Amygdala (tissue), 56 donors: ENCODE results near the gene DPM3.
"Not testable (repeated sequence)": the region's sequence is repeated elsewhere in the genome, so short reads cannot be mapped to it uniquely, and the experiment has no call there.

Experiments
- DNase-seq, 56 donors: peaks; one replicate each; lab custom pipeline; 2025; lab: John Stamatoyannopoulos, UW

Gene DPM3

DNA sequence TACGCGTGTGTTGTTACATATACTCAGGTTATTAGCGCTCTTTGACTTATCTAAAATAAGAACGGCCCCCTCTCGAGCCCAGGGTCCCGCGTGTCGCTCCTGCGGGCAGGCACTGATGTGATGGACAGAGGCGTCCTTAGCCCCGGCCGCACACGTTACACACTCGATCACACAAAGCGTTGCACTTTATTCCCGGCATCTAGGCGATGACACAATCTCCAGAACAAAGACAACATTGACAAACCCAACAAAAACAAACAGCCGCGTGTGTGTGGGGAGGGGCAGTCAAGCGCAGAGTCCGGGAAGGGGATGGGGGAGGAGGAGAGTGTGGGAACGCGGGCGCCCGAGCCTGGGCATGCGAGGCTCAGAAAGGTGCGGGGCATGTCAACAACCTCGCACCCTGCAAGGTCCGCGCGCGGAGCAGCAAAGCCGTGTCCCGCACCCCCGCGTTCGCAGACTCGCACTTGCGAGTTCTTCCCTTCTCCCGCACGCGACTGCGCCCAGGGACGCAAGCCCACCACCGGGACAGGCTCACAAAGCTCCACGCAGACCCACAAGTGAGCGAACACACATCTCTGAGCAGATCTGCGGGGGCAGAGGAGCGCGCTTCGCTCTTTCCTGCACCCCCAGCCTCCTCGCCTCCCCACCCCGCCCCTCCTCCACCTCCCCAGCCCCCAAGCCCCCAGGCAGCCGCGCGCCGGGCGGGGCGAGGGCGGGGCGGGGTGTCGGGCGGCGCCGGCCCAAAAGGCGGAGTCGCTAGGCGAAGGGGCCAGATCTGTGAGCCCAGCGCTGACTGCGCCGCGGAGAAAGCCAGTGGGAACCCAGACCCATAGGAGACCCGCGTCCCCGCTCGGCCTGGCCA lies 13.0 kb downstream of the DPM3 start, which contains the start of gene EFNA1:
Gene EFNA1 (plus strand): TSS at position 772 of the 862 bp plus-strand sequence. CDS start 102 bp downstream, outside the sequence.
- DNase-seq: peak in 55 of 56 donors; percentile 51 to 94 (median 84)

DNA sequence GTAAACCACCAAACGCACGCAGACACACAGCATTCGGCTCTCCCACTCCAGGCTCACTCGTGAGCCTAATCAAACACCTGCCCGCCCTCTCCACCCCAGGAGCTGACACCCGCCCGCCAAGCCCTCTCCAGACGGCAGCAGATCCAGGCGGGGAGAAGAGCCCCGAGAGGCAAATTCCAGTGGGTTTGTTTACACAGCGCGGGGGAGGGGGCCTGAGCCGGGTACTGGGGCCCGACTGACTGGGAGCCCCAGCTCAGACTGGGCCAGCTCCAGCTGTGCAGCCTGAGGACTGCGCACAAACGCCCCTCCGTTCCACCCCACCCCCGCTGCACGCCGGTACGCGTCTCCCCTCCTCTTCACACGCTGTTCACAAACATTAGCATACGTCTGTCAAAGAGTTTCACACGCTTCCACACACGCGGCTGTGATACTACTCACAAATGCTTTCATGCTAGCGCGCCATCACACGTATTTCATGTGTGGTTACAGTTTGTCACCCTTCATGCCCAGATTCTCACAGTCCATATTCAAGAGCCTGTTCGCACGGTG lies 13.7 kb downstream of the DPM3 start:
- DNase-seq: peak in 48 of 56 donors; percentile 22 to 85 (median 64)

DNA sequence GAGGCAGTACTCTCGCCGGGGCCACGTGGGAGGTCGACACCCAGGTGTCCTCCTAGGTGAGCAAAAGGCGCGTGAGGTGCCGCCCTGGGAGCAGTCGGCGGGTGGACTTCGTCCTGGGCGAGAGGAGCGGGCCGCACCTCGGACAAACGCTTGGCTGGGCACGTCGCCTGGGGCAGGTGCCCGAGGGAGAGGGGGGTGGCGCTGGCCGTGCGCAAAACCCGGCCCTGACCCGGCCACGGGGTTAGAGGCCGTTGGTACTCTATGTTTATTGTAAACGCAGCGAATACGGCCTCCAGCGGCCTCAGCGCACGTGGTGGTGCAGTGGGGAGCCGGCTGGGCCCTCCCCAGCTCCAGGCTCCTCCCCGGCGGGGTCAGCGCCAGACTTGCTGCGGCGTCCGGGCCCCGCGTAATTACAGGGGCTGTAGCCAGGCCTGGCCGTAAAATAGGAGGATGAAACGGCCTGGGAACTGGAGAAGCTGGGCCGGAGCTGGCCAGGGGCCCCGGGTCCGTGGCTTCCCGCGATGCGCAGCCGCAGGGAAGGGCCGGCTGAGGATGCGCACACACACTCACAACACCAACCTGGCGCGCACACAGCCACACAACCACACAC lies 14.3 kb downstream of the DPM3 start:
- DNase-seq: peak in 55 of 56 donors; percentile 30 to 90 (median 68)

GRCh38 chr1:155125511-155125945 lies 14.8 kb downstream of the DPM3 start:
- peak in 3 of 56 donors; percentile 6 to 25 (median 11) for DNase-seq

DNA sequence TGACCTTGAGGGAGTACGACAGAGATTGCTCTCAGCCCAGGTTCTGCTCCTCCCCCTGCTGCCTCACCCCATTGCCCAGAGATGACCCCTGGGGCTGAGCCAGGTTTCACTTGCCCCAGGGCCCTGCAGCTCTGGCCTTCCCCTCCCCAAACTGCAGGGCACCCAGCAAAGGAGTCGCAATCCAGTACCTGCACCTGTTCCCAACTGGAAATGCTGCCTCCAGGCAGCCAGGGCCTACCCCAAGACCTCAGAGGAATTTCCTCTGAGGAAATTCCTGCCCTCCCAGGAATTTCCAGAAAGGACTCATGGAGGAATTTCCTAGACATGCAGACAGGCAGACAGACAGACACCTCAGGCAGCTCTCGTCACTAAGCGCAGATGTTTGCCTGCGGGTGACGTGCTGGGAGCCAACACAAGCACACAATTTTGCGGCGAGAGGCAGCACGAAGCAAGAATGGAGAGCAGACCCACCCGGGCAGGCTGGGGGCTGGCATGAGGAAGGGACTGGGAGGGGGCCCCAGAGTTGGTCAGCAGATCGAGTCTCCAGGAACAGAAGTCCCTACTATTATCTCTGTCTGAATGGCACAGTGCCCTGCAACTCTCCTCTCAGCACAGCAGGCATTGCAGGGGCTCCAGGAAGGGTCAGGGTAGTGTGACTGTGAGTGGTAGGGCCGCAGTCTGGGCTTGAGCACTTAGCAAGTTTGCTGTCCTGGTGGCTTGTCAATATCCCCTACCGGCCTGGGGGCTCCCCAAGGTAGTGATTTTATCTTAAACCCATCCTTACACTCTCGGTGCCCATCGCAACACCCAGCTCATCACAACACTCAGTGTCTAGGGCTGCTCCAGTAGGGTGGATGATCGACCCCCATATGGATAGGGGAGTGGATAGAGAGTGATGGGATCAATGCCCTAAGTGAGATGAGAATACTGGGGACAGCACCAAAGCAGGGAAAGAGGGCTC lies 15.5 kb downstream of the DPM3 start:
- peak in 1 of 56 donors; percentile 29 for DNase-seq

DNA sequence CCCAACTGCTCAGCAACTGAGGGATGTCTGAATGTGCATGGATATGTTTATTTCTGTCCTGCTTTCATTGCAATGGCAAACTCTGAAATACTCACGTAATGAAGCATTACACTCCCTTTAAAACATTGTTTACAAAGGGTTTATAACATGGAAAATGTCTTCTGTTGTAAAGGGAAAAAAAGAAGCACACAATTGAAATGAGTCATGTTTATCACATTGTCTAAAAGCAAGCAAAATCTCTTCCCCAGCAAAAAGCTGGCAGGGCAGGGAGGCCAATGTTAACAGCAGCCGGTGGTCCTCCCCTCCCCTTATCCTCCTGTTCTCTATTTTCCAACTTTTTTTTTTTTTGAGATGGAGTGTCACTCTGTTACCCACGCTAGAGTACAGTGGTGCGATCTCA lies 16.5 kb downstream of the DPM3 start:
- no peak for DNase-seq

- DNase-seq: no peak
Measured at GRCh38 chr1:155122308-155122707, 18.0 kb downstream of the DPM3 start.

- DNase-seq: no peak
Measured at GRCh38 chr1:155121249-155121648, 19.1 kb downstream of the DPM3 start.

DNA sequence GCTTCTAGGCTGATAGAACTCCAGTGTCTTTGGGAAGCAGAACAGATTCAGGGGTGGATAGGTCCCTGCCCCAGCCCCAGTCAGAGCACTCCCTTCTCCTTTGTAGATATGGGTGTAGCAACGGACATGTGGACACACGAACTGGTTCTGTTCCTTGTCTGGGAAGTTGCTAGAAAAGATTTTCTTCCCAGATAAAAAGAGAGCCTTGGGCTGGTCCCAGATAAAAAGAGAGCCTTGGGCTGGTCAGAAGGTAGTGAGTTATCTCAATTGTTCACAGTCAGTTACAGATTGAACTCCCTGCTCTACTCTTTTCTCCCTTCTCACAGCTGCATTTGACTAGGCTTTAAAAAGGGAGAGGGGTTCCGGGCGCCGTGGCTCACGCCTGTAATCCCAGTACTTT lies 20.1 kb downstream of the DPM3 start:
- DNase-seq: no peak

DNA sequence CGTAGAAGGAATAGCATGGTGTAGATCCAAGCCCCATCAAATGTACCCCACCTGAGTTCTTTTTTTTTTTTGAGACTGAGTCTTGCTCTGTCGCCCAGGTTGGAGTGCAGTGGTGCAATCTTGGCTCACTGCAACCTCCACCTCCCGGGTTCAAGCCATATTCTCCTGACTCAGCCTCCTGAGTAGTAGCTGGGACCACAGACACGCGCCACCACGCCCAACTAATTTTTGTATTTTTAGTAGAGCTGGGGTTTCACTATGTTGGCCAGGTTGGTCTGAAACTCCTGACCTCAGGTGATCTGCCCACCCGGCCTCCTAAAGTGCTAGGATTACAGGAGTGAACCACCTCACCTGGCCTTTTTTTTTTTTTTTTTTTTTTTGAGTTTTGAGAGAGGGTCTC lies 22.2 kb downstream of the DPM3 start:
- not testable (repeated sequence) for DNase-seq

DNA sequence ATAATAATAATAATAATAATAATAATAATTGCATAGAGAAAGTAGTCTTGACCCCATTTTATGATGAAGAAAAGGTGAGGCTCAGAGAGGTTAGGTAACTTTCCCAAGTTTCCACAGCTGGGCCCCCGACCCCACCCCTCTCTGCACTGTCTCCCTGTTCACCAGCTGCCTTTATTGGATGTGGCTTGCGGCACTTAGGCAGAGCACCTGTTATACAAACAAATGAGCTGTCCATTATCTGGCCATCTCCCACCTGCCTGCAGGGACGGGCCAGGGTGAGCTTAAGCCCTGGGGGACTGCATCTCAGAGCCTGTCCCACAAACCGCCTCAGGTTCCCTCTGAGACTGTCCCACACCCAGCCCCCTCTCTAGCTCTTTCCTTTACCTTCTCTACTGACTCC lies 22.7 kb downstream of the DPM3 start:
- no peak for DNase-seq

DNA sequence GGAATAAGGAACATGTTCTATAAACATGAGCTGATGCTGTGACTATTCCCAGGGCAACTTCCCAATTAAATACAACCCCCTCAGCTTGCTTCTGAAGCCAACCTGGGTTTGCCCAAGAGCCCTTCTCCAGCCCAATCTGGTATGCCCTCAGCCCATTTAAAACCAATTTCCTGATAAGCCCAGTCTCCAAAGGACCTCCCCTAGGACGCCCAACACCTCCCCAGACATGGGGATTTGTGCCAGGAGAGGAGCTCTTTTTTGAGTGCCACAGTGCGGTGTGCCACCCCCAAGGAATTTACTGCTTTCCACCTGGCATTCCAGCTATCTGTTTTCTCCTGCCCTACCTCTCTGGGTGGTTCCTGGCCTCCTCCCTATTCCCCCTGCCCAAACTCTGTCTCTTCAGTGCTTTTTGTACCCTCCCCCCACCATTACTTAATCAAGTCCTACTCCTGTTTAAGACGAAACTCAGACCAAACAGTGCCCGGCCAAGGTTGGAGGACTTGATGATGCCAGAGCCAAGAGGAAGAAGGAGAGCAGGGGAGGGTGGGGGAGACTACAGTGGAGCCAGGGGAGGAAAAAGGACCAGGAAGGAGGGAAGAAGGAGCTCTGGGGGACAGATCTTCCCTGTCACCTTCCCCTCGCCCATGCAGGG lies 24.1 kb downstream of the DPM3 start:
- no peak for DNase-seq

GRCh38 chr1:155113450-155113980 lies 26.8 kb downstream of the DPM3 start:
- DNase-seq: no peak

GRCh38 chr1:155110826-155111225 lies 29.5 kb downstream of the DPM3 start:
- no peak for DNase-seq

DNA sequence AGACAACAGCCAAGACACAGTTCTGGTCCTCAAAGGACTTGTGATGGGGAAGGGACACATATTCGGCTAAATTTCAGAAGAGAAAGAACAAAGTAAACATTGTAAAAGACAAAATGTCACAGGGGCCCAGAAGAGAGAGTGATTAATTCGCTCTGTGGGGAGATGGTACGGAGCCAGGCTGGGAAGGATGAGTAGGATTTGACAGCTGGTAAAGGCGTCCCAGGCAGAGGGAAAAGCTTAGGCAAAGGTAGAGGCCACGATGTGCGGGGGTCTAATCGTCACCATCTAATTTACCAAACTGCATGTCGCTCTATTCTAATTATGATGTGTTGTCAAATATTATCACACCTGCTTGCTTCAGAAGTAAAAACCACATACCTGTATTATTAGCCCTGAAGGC lies 29.9 kb downstream of the DPM3 start:
- DNase-seq: no peak

GRCh38 chr1:155108296-155108695 lies 32.0 kb downstream of the DPM3 start:
- DNase-seq: no peak

DNA sequence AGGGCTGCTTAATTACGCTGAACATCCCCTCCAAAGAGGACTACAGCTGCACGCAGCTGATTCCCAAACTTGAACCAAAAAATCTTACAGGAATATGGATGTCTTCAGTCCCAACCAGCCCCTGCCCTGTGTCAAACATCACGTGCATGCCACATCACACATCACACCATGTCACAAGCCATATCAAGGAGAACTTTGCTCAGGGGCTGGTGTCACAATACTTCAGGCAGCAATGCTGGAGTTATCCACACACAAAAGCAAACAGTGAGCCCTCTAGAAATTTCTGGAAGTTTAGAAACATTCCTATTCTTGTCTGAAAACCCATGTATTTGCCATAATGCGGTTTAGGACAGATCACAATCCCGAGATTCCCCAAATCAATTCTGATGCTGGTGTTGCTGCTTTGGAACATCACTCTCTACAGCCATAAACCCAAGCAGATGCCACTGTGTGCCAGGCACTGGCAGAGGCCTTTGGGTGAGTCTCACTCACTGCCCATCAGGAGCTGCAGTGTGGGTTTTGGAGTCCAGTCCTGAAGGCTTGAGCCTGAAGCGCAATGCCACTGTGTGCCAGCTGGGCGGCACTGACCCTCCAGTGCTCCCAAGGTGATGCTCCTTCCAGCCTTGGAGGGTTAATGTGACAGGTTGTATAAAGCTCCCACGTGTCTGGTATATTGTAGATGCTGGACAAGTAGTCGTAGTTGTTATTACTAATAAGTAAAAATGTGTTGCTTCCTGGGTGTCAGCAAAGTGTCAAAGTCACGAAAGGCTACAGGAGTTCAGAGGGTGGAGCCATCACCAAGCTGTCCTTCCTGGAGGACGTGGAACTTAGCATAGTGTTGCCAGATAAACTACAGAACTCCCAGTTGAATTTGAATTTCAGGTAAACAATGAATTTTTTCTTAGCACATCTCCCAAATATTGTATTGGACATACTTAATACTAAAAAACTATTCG lies 32.7 kb downstream of the DPM3 start:
- no peak for DNase-seq

DNA sequence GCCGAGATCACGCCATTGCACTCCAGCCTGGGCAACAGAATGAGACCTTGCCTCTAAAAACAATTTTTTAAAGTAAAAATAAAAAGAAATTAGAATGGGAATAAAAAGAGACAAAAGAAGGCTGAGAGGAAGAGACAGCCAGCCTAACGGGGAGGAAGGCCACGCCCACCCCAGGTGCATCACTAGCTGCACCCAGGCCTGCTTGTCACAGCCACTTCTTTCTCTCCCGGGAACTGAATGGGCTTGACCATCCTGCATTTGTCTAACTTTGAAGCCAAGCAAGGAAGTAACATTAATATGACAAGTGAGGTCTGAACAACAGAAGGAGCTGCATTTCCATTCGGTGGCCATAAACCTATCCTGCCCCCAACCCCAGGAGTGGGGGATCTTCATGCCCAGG lies 33.5 kb downstream of the DPM3 start:
- no peak for DNase-seq
